ENCODE data around the gene CCR7. TPM values are rescaled to one million over a fixed set of nuclear protein-coding genes. Genes with fewer than 3 reads are reported as not detected.

Gene CCR7
- total RNA-seq, 2 donors from 2014 or later: 0.28 TPM; not detected in 1

- H3K9me3 ChIP-seq: no peaks in the 10 kb centered on the region
- peak in 1 of 2 donors; percentile 46 for TF ChIP-seq CTCF (IDR thresholded peaks at IDR 0.05)
- no peaks in the 10 kb centered on the region for H3K27me3 ChIP-seq
- H3K27ac ChIP-seq: peak overlapping the region in 1 of 2 donors; percentile 31
- DNase-seq (ENCODE audit: low spot score): no peak
- H3K36me3 ChIP-seq: no peaks in the 10 kb centered on the region
- H3K4me3 ChIP-seq: peak overlapping the region in 1 of 2 donors; percentile 24
- H3K4me1 ChIP-seq: peaks cover 0 to 50% of the 10 kb centered on the region in 2 donors
Measured at GRCh38 chr17:40560592-40561293, 4.5 kb downstream of the CCR7 start.

- peak; percentile 83 to 98 for TF ChIP-seq CTCF (IDR thresholded peaks at IDR 0.05)
- no peaks in the 10 kb centered on the region for H3K27me3 ChIP-seq
- peak; percentile 95 for DNase-seq (ENCODE audit: low spot score)
- peak overlapping the region; percentile 31 to 54 for H3K27ac ChIP-seq
- H3K4me3 ChIP-seq: peak overlapping the region in 1 of 2 donors; percentile 24
- H3K36me3 ChIP-seq: no peaks in the 10 kb centered on the region
- H3K4me1 ChIP-seq: peaks cover 0 to 56% of the 10 kb centered on the region in 2 donors
- no peaks in the 10 kb centered on the region for H3K9me3 ChIP-seq
Measured at GRCh38 chr17:40559954-40560591, 5.2 kb downstream of the CCR7 start.

- no peak for TF ChIP-seq CTCF (IDR thresholded peaks at IDR 0.05)
- H3K27me3 ChIP-seq: no peaks in the 10 kb centered on the region
Measured at GRCh38 chr17:40559564-40559916, 5.7 kb downstream of the CCR7 start.

GRCh38 chr17:40558890-40559563 lies 6.2 kb downstream of the CCR7 start:
- H3K27ac ChIP-seq: peak overlapping the region in 1 of 2 donors; percentile 62
- no peaks in the 10 kb centered on the region for H3K36me3 ChIP-seq
- H3K4me1 ChIP-seq: peaks cover 0 to 66% of the 10 kb centered on the region in 2 donors
- H3K27me3 ChIP-seq: no peaks in the 10 kb centered on the region
- no peak overlapping the region for H3K4me3 ChIP-seq
- no peak for DNase-seq (ENCODE audit: low spot score)
- H3K9me3 ChIP-seq: no peaks in the 10 kb centered on the region
- TF ChIP-seq CTCF (IDR thresholded peaks at IDR 0.05): no peak

More at GRCh38 chr17:40559564-40559916, 5.7 kb downstream of the CCR7 start:
- Histone ChIP-seq H3K9me3 (no peaks in the 10 kb centered on the region), H3K36me3 (no peaks in the 10 kb centered on the region), H3K4me3 (no peak overlapping the region), H3K27ac (peak overlapping the region in 1 of 2 donors; percentile 54), H3K4me1 (peaks cover 0 to 61% of the 10 kb centered on the region in 2 donors)
- DNase-seq (ENCODE audit: low spot score): no peak

- peak overlapping the region; percentile 62 to 70 for H3K27ac ChIP-seq
- no peak for TF ChIP-seq CTCF (IDR thresholded peaks at IDR 0.05)
- no peak for DNase-seq (ENCODE audit: low spot score)
- H3K36me3 ChIP-seq: no peaks in the 10 kb centered on the region
- H3K4me1 ChIP-seq: peaks cover 0 to 73% of the 10 kb centered on the region in 2 donors
- H3K4me3 ChIP-seq: no peak overlapping the region
- no peaks in the 10 kb centered on the region for H3K9me3 ChIP-seq
- no peaks in the 10 kb centered on the region for H3K27me3 ChIP-seq
Measured at GRCh38 chr17:40558300-40558889, 6.9 kb downstream of the CCR7 start.

All from right atrium auricular region (tissue), 2 donors.